Skeletal muscle satellite cell (primary cell): Measurements from ENCODE around the gene PPP2R5B.

Experiments
- H3K27me3 ChIP-seq: 2 replicates; pipeline ENCODE4 v1.7.0; 2013; ENCODE audit warnings: low read length; ENCODE audit not compliant: control insufficient read depth, insufficient read depth
- H3K36me3 ChIP-seq: 2 replicates; pipeline ENCODE4 v1.7.0; 2013; ENCODE audit warnings: mild to moderate bottlenecking, control low read depth, low read length; ENCODE audit not compliant: insufficient read depth
- H3K4me1 ChIP-seq: 2 replicates; pipeline ENCODE4 v1.7.0; 2013; ENCODE audit warnings: low read length; ENCODE audit not compliant: control insufficient read depth, insufficient read depth
- H3K4me2 ChIP-seq: 2 replicates; pipeline ENCODE4 v1.7.0; 2013; ENCODE audit warnings: mild to moderate bottlenecking, low read length
- H3K4me3 ChIP-seq: 2 replicates; pipeline ENCODE4 v1.7.0; 2013; ENCODE audit warnings: low read length
- H3K9ac ChIP-seq: 2 replicates; pipeline ENCODE4 v1.7.0; 2013; ENCODE audit warnings: mild to moderate bottlenecking, low read depth, low read length, moderate library complexity
- H3K9me3 ChIP-seq: replicated peaks from 2 replicates; pipeline ENCODE4 v1.7.0; 2013; ENCODE audit warnings: mild to moderate bottlenecking, control low read depth, low read length

PPP2R5B gene

DNA sequence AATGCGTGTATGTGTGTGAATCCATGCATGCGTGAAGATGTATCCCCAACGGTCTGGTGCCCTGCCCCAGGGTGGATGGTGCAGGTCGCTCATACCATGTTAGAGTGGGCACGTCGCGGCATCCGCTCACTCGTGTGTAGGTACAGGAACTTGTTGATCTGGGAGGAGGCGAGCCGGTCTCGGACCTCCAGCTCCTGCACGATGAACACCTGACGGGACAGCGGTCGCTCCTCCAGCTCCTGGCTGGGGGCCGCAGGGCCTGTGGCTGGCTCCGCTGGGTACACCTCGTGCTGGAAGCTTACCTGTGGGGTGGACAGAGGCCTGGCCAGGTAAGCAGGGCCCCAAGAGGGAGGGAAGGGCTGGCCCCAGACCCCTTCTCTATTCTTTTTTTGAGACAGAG lies 25.9 kb upstream of the PPP2R5B start:
- H3K9me3 ChIP-seq, result no peaks in the 10 kb centered on the region
- H3K4me2 ChIP-seq, result no peak overlapping the region
- H3K36me3 ChIP-seq, result peaks cover 48% of the 10 kb centered on the region
- no peaks in the 10 kb centered on the region for H3K4me1 ChIP-seq
- no peak overlapping the region for H3K4me3 ChIP-seq
- no peak overlapping the region for H3K9ac ChIP-seq
- H3K27me3 ChIP-seq, result no peaks in the 10 kb centered on the region

DNA sequence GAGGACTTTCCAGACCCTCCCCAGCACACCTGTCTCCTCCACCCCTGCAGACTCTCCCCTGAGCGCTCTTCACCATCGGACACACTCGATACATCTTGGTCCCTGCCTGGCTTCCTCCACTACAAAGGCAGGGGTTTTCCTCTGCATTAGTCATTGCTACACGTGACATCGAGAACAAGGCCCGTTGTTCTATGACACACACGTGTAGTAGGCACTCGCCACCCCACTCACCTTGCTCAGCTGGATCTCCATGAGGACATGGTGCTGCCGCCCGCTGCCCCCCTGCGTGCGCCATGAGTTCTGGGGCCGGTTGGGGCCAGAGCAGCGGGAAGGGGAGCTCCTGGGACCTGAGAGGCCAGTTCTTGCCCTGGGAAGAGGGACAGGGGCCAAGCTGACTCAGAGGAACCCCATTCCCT lies 24.2 kb upstream of the PPP2R5B start:
- Histone ChIP-seq H3K4me3 (no peak overlapping the region), H3K27me3 (no peaks in the 10 kb centered on the region), H3K9ac (no peak overlapping the region), H3K4me2 (no peak overlapping the region), H3K9me3 (no peaks in the 10 kb centered on the region), H3K36me3 (peaks cover 42% of the 10 kb centered on the region), H3K4me1 (no peaks in the 10 kb centered on the region)

DNA sequence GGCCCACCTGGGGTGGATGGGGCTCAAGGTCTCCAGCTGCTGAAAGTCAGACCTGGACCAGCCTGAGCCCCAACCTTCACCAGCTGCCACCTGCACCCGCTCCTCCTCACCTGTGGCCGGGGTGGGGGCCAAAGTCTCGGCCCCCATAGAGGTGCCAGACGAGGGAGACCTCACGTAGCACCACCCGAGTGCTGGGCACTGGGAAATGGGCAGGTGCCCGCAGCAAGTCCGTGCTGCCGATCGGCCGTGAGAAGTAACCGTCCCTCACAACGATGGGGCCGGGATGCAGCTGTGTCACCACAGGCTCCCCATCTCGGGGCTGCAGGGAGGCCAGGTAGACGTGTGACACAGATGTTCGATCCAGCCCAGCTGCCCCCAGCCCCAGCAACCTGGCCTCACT lies 23.7 kb upstream of the PPP2R5B start:
- Histone ChIP-seq H3K9me3 (no peaks in the 10 kb centered on the region), H3K4me2 (no peak overlapping the region), H3K27me3 (no peaks in the 10 kb centered on the region), H3K9ac (no peak overlapping the region), H3K4me3 (no peak overlapping the region), H3K4me1 (no peaks in the 10 kb centered on the region), H3K36me3 (peaks cover 42% of the 10 kb centered on the region)

DNA sequence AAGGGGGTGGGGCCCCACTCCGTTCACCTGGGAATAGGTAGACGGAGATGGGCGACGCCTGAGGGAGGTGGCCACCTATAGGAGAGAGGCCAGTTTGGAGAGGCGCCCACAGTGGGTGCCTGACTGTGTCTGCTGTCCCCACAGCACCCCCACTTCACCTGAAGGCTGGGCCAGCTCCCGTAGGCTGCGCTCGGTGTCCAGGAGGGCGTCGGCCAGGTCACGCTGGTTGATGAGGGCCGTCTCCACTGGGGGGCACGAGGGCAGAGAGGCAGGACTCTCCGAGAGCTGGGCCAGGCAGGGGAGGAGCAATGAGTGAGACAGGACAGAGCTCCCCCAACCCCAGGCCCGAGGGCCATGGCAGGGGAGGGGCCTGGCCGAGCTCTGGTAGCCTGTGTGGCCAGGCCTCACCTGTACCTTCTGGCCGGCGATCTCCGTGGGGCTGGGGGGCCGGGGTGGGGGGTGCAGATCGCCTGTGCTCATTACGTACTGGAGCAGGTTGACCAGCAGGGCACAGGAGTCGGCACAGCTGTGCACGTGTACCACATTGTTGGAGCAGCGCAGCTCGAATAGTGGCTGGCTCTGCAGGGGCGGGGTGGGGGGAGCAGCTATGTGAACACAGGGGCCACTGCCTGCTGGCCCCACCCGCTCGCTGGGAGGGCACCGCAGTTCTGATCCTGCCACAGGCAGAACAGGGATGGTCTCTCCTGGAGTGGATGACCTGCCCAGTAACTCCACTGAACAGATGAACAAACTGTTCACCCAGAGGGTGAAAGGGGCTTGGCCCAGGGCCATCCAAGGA lies 22.2 kb upstream of the PPP2R5B start:
- no peak overlapping the region for H3K4me2 ChIP-seq
- no peak overlapping the region for H3K9ac ChIP-seq
- no peaks in the 10 kb centered on the region for H3K9me3 ChIP-seq
- H3K27me3 ChIP-seq, result no peaks in the 10 kb centered on the region
- no peaks in the 10 kb centered on the region for H3K4me1 ChIP-seq
- H3K4me3 ChIP-seq, result no peak overlapping the region
- peaks cover 40% of the 10 kb centered on the region for H3K36me3 ChIP-seq

DNA sequence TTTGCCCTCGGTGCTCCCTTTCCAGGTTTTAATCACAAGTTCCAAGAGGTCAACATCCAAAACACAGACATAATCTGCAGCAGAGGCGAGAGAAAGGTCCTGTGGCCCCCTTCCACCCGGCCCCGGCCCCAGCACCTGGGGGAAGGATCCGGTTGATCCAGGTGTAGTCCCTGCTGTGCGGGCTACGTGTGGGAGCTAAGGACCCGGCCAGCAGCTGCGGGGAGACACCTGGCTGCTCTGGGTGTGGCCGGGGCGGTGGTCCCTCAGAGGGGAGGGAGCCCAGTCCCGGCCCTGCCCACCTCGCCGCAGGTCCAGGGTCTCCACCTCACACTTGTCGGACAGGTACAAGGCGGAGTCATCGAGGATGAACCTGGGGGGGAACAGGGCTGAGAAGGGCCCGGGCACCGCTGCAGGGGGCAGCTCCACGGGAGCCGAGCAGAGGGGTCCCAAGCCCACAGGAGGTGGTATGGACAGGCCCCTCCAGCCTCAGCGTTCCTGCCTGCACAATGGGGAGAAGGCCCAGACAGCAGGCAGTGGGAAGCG lies 21.1 kb upstream of the PPP2R5B start:
- no peaks in the 10 kb centered on the region for H3K9me3 ChIP-seq
- H3K4me2 ChIP-seq, result no peak overlapping the region
- H3K36me3 ChIP-seq, result peaks cover 46% of the 10 kb centered on the region
- no peaks in the 10 kb centered on the region for H3K4me1 ChIP-seq
- no peaks in the 10 kb centered on the region for H3K27me3 ChIP-seq
- no peak overlapping the region for H3K9ac ChIP-seq
- no peak overlapping the region for H3K4me3 ChIP-seq

DNA sequence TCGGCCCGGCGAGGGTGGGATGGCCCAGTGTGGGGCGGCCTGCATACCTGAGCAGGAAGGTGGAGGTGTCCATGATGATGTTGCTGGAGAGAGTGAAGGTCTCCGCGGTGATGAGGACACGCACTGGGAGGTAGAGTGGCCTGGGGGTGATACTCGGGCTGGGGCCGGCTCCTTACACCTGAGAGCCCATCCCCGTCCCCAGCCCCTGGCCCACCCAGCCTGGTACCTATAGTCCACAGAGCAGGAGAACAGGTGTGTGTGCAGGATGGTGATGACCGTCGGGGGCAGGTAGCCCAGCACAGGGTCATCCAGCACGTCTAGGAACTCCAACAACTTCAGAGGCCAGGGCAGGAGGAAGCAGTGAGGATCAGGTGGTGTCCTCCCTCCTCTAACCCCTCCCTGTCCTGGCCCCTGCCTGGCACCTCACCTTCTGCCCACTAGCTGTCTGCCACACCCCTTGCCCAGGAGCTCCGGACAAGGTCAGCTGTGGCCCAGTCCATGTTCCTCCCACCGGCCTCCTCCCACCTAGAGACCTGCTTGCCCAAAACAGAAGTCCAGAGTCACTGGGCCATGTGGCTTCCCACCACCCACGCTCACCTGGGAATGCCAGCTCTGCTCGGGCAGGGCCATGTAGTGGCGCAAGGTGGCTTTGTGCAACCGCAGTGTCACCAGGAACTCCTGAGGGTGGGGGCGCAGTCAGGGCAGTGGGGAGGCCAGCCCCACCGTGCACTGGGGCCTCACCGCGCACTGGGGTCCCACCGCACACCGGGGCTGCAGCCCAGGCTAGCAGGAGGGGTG lies 18.8 kb upstream of the PPP2R5B start:
- H3K4me1 ChIP-seq, result no peaks in the 10 kb centered on the region
- H3K36me3 ChIP-seq, result peaks cover 57% of the 10 kb centered on the region

DNA sequence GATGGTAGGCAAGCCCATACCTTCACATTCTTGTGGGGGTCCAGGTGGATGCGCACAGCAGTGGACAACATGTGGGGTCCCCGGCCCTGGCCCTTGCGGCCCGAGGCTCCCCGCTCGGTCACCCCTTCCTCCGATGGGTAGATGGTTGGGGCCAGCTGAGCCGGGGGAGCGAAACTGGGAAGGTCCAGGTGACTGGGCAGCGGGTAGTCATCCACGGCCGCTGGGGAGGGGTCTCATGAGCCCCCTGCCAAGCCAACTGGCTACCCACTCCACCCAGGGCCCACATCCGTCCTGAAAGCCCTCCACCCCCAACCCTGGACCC lies 18.2 kb upstream of the PPP2R5B start:
- H3K36me3 ChIP-seq, result peaks cover 59% of the 10 kb centered on the region

More for the DNA sequence above, 18.8 kb upstream of the PPP2R5B start:
- no peak overlapping the region for H3K4me3 ChIP-seq
- no peaks in the 10 kb centered on the region for H3K27me3 ChIP-seq
- no peak overlapping the region for H3K4me2 ChIP-seq
- no peaks in the 10 kb centered on the region for H3K9me3 ChIP-seq
- no peak overlapping the region for H3K9ac ChIP-seq

DNA sequence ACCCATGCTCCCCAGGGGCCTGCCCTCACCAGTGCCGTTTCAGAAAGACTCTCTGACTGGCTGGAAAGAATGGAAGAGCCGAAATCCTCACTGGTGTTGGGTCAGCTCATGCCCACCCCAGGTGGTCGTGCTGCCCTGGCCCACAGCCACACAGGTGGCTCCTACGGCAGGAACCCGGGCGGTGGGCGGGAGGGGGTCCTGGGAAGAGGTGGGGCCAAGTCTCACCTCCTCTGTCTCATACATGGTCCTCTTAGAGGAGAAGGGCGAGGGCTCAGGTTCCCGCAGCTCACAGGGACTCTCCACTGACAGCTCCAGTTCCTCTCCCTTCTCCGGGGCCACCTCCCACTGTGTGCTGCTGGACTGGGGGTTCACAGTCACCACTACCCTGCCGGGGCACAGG lies 15.7 kb upstream of the PPP2R5B start:
- H3K9me3 ChIP-seq, result no peaks in the 10 kb centered on the region
- H3K27me3 ChIP-seq, result no peaks in the 10 kb centered on the region
- no peak overlapping the region for H3K9ac ChIP-seq
- no peak overlapping the region for H3K4me2 ChIP-seq
- H3K36me3 ChIP-seq, result peaks cover 63% of the 10 kb centered on the region
- H3K4me3 ChIP-seq, result no peak overlapping the region
- no peaks in the 10 kb centered on the region for H3K4me1 ChIP-seq

More for the DNA sequence above, 18.2 kb upstream of the PPP2R5B start:
- Histone ChIP-seq H3K4me2 (no peak overlapping the region), H3K9ac (no peak overlapping the region), H3K4me1 (no peaks in the 10 kb centered on the region), H3K4me3 (no peak overlapping the region), H3K9me3 (no peaks in the 10 kb centered on the region), H3K27me3 (no peaks in the 10 kb centered on the region)

DNA sequence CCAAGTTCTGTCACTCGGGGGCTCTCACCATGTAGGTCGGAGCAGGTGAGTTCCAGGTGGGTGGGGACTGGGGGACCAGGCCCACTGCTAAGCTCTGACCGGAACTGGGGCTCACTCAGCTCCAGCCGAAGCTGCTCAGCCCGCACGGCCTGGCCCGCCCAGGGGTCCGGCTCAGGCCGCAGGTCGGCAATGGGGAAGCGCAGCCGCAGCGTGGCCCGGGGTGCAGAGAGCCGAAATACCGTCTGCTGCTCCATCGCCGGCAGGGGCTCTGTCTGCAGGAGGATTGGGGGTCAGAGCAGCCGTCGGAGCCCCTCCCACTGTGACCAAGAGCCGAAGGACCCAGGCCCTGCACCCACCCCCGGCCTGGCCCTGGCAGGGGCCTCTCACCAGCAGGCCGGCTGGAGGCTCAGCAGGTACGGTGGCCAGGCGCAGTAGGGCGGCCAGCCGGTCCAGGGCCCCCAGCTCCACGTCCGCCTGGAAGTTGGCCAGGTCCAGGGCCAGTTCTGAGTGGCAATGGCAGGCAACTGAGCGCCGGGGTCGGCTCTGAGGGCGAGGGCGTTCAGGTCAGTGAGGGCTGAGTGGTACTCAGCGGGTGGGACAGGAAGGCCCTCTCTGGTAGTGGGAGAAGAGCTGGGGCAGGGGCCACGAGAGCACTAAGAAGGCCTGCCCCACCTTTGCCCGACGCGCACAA lies 14.7 kb upstream of the PPP2R5B start:
- Histone ChIP-seq H3K4me1 (no peaks in the 10 kb centered on the region), H3K4me3 (no peak overlapping the region), H3K9ac (no peak overlapping the region), H3K4me2 (no peak overlapping the region), H3K27me3 (no peaks in the 10 kb centered on the region), H3K36me3 (peaks cover 68% of the 10 kb centered on the region), H3K9me3 (no peaks in the 10 kb centered on the region)

DNA sequence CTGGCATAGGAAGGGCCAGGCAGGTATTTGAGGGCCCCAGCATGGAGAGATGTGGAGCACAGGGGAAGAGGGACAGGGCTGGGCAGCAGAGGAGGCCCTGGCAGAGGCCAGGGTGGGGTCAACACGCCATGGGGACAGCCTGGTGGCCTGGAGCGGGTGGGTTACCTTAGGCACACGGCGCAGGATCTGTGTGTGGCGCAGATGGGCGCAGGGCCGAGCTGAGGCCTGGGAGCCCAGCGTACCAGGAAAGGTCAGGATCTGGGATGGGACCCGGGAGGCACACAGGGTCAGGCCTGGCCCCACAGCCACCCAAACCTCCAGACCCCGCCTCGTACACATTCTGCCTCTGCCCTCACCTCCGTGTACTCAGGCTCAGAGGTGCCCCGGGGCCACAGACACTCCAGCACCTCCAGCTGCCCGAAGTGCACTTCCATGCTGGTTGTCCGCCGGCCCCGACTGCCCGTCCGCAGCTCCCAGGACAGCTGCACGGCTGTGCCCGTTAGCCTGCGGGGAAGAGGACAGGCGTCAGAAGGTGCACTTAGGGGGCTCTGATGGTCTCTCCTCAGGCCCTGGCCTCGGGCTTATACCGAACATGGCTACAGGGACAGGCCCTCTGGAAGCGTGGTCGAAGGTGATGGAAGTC lies 13.9 kb upstream of the PPP2R5B start:
- H3K4me1 ChIP-seq, result peaks cover 2% of the 10 kb centered on the region
- H3K9me3 ChIP-seq, result no peaks in the 10 kb centered on the region
- peaks cover 63% of the 10 kb centered on the region for H3K36me3 ChIP-seq
- no peak overlapping the region for H3K4me3 ChIP-seq
- H3K9ac ChIP-seq, result no peak overlapping the region
- no peaks in the 10 kb centered on the region for H3K27me3 ChIP-seq
- no peak overlapping the region for H3K4me2 ChIP-seq

DNA sequence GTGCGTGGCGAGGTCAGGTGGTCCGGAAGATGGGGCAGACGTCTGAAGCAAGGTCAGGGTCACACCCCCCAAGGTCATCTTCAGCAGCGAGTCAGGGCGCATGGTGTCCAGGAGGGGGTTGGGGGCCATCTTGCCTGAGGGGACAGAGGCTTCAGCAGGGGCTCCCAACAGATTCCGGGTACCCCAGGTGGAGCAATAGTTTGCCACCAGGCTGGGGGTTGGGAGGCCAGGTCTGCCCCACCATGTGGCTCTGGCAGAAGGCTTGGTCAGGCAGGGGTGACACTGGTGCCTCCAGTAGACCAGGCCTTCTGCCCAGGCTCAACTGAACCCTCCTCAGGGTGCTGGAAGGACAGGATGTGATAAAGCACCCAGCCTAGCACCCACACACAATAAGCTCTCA lies 13.3 kb upstream of the PPP2R5B start:
- Histone ChIP-seq H3K9ac (no peak overlapping the region), H3K36me3 (peaks cover 58% of the 10 kb centered on the region), H3K4me2 (no peak overlapping the region), H3K4me3 (no peak overlapping the region), H3K4me1 (peaks cover 8% of the 10 kb centered on the region), H3K9me3 (no peaks in the 10 kb centered on the region), H3K27me3 (no peaks in the 10 kb centered on the region)
